Measurements from ENCODE around the gene TRNAU1AP.
"Not testable (repeated sequence)": the region's sequence is repeated elsewhere in the genome, so short reads cannot be mapped to it uniquely, and the experiment has no call there.

TRNAU1AP gene

GRCh38 chr1:28564310-28564709 is 11.4 kb downstream of the TRNAU1AP start:
- H3K4me1 ChIP-seq (ENCODE audit: control insufficient read depth, insufficient read depth, low read length), result no peaks in the 10 kb centered on the region
- H3K9ac ChIP-seq (ENCODE audit: low read depth, low read length), result no peak overlapping the region
- peaks cover 39% of the 10 kb centered on the region for H3K36me3 ChIP-seq (ENCODE audit: control insufficient read depth, insufficient read depth, low read length)
- H3K4me3 ChIP-seq (ENCODE audit: low read depth, low read length), result no peak overlapping the region
- no peaks in the 10 kb centered on the region for H3K27me3 ChIP-seq (ENCODE audit: control insufficient read depth, insufficient read depth, low read length)
- no peaks in the 10 kb centered on the region for H3K9me3 ChIP-seq (ENCODE audit: control insufficient read depth, insufficient read depth, low read length)

- H3K27me3 ChIP-seq (ENCODE audit: control insufficient read depth, insufficient read depth, low read length), result no peaks in the 10 kb centered on the region
- H3K4me3 ChIP-seq (ENCODE audit: low read depth, low read length), result no peak overlapping the region
- H3K9me3 ChIP-seq (ENCODE audit: control insufficient read depth, insufficient read depth, low read length), result no peaks in the 10 kb centered on the region
- no peak overlapping the region for H3K9ac ChIP-seq (ENCODE audit: low read depth, low read length)
- peaks cover 39% of the 10 kb centered on the region for H3K36me3 ChIP-seq (ENCODE audit: control insufficient read depth, insufficient read depth, low read length)
- no peaks in the 10 kb centered on the region for H3K4me1 ChIP-seq (ENCODE audit: control insufficient read depth, insufficient read depth, low read length)
These were observed 12.2 kb downstream of the TRNAU1AP start for GRCh38 chr1:28565040-28565439.

GRCh38 chr1:28565726-28566125 is 12.8 kb downstream of the TRNAU1AP start:
- H3K4me1 ChIP-seq (ENCODE audit: control insufficient read depth, insufficient read depth, low read length), result no peaks in the 10 kb centered on the region
- H3K4me3 ChIP-seq (ENCODE audit: low read depth, low read length), result no peak overlapping the region
- peaks cover 36% of the 10 kb centered on the region for H3K36me3 ChIP-seq (ENCODE audit: control insufficient read depth, insufficient read depth, low read length)
- H3K9me3 ChIP-seq (ENCODE audit: control insufficient read depth, insufficient read depth, low read length), result no peaks in the 10 kb centered on the region
- no peaks in the 10 kb centered on the region for H3K27me3 ChIP-seq (ENCODE audit: control insufficient read depth, insufficient read depth, low read length)
- no peak overlapping the region for H3K9ac ChIP-seq (ENCODE audit: low read depth, low read length)

GRCh38 chr1:28566931-28567330 is 14.0 kb downstream of the TRNAU1AP start:
- H3K4me3 ChIP-seq (ENCODE audit: low read depth, low read length), result no peak overlapping the region
- H3K4me1 ChIP-seq (ENCODE audit: control insufficient read depth, insufficient read depth, low read length), result no peaks in the 10 kb centered on the region
- no peaks in the 10 kb centered on the region for H3K9me3 ChIP-seq (ENCODE audit: control insufficient read depth, insufficient read depth, low read length)
- peaks cover 33% of the 10 kb centered on the region for H3K36me3 ChIP-seq (ENCODE audit: control insufficient read depth, insufficient read depth, low read length)
- no peak overlapping the region for H3K9ac ChIP-seq (ENCODE audit: low read depth, low read length)
- H3K27me3 ChIP-seq (ENCODE audit: control insufficient read depth, insufficient read depth, low read length), result no peaks in the 10 kb centered on the region

- H3K9me3 ChIP-seq (ENCODE audit: control insufficient read depth, insufficient read depth, low read length), result no peaks in the 10 kb centered on the region
These were observed 19.0 kb downstream of the TRNAU1AP start for GRCh38 chr1:28571911-28572310.

GRCh38 chr1:28572891-28573290 is 20.0 kb downstream of the TRNAU1AP start:
- H3K27me3 ChIP-seq (ENCODE audit: control insufficient read depth, insufficient read depth, low read length); H3K4me1 ChIP-seq (ENCODE audit: control insufficient read depth, insufficient read depth, low read length); H3K9ac ChIP-seq (ENCODE audit: low read depth, low read length); H3K9me3 ChIP-seq (ENCODE audit: control insufficient read depth, insufficient read depth, low read length); H3K4me3 ChIP-seq (ENCODE audit: low read depth, low read length): not testable (repeated sequence)
- H3K36me3 ChIP-seq (ENCODE audit: control insufficient read depth, insufficient read depth, low read length), result peaks cover 27% of the 10 kb centered on the region

More at GRCh38 chr1:28571911-28572310, 19.0 kb downstream of the TRNAU1AP start:
- no peaks in the 10 kb centered on the region for H3K4me1 ChIP-seq (ENCODE audit: control insufficient read depth, insufficient read depth, low read length)
- no peaks in the 10 kb centered on the region for H3K27me3 ChIP-seq (ENCODE audit: control insufficient read depth, insufficient read depth, low read length)
- no peak overlapping the region for H3K4me3 ChIP-seq (ENCODE audit: low read depth, low read length)
- H3K36me3 ChIP-seq (ENCODE audit: control insufficient read depth, insufficient read depth, low read length), result peaks cover 29% of the 10 kb centered on the region
- no peak overlapping the region for H3K9ac ChIP-seq (ENCODE audit: low read depth, low read length)

GRCh38 chr1:28573564-28573963 is 20.7 kb downstream of the TRNAU1AP start:
- H3K9me3 ChIP-seq (ENCODE audit: control insufficient read depth, insufficient read depth, low read length), result no peaks in the 10 kb centered on the region
- H3K4me3 ChIP-seq (ENCODE audit: low read depth, low read length), result no peak overlapping the region
- H3K9ac ChIP-seq (ENCODE audit: low read depth, low read length), result no peak overlapping the region
- H3K27me3 ChIP-seq (ENCODE audit: control insufficient read depth, insufficient read depth, low read length), result no peaks in the 10 kb centered on the region
- no peaks in the 10 kb centered on the region for H3K4me1 ChIP-seq (ENCODE audit: control insufficient read depth, insufficient read depth, low read length)
- H3K36me3 ChIP-seq (ENCODE audit: control insufficient read depth, insufficient read depth, low read length), result peaks cover 22% of the 10 kb centered on the region

- Histone ChIP-seq H3K9ac (ENCODE audit: low read depth, low read length) (no peak overlapping the region), H3K9me3 (ENCODE audit: control insufficient read depth, insufficient read depth, low read length) (no peaks in the 10 kb centered on the region), H3K36me3 (ENCODE audit: control insufficient read depth, insufficient read depth, low read length) (peaks cover 36% of the 10 kb centered on the region), H3K4me3 (ENCODE audit: low read depth, low read length) (no peak overlapping the region), H3K27me3 (ENCODE audit: control insufficient read depth, insufficient read depth, low read length) (no peaks in the 10 kb centered on the region), H3K4me1 (ENCODE audit: control insufficient read depth, insufficient read depth, low read length) (peaks cover 4% of the 10 kb centered on the region)
These were observed 24.3 kb downstream of the TRNAU1AP start for GRCh38 chr1:28577052-28577678.

GRCh38 chr1:28577738-28578536 is 25.1 kb downstream of the TRNAU1AP start:
- peaks cover 36% of the 10 kb centered on the region for H3K36me3 ChIP-seq (ENCODE audit: control insufficient read depth, insufficient read depth, low read length)

GRCh38 chr1:28578696-28579218 is 25.9 kb downstream of the TRNAU1AP start:
- H3K4me3 ChIP-seq (ENCODE audit: low read depth, low read length), result no peak overlapping the region
- no peak overlapping the region for H3K9ac ChIP-seq (ENCODE audit: low read depth, low read length)
- H3K9me3 ChIP-seq (ENCODE audit: control insufficient read depth, insufficient read depth, low read length), result no peaks in the 10 kb centered on the region
- peaks cover 4% of the 10 kb centered on the region for H3K27me3 ChIP-seq (ENCODE audit: control insufficient read depth, insufficient read depth, low read length)
- peaks cover 4% of the 10 kb centered on the region for H3K4me1 ChIP-seq (ENCODE audit: control insufficient read depth, insufficient read depth, low read length)
- peaks cover 36% of the 10 kb centered on the region for H3K36me3 ChIP-seq (ENCODE audit: control insufficient read depth, insufficient read depth, low read length)

More at GRCh38 chr1:28577738-28578536, 25.1 kb downstream of the TRNAU1AP start:
- peaks cover 4% of the 10 kb centered on the region for H3K27me3 ChIP-seq (ENCODE audit: control insufficient read depth, insufficient read depth, low read length)
- H3K9me3 ChIP-seq (ENCODE audit: control insufficient read depth, insufficient read depth, low read length), result no peaks in the 10 kb centered on the region
- no peak overlapping the region for H3K4me3 ChIP-seq (ENCODE audit: low read depth, low read length)
- peaks cover 4% of the 10 kb centered on the region for H3K4me1 ChIP-seq (ENCODE audit: control insufficient read depth, insufficient read depth, low read length)
- H3K9ac ChIP-seq (ENCODE audit: low read depth, low read length), result no peak overlapping the region

GRCh38 chr1:28579401-28579800 is 26.5 kb downstream of the TRNAU1AP start:
- Histone ChIP-seq H3K27me3 (ENCODE audit: control insufficient read depth, insufficient read depth, low read length) (peaks cover 4% of the 10 kb centered on the region), H3K36me3 (ENCODE audit: control insufficient read depth, insufficient read depth, low read length) (peaks cover 36% of the 10 kb centered on the region), H3K4me1 (ENCODE audit: control insufficient read depth, insufficient read depth, low read length) (peaks cover 4% of the 10 kb centered on the region), H3K4me3 (ENCODE audit: low read depth, low read length) (no peak overlapping the region), H3K9ac (ENCODE audit: low read depth, low read length) (no peak overlapping the region), H3K9me3 (ENCODE audit: control insufficient read depth, insufficient read depth, low read length) (no peaks in the 10 kb centered on the region)

Measured in iPS-15b (cell line).